AG04449 (cell line): ENCODE results near the gene CAMTA1.

ENCODE experiments used
- CTCF ChIA-PET: fragments of 350-600 bp; formaldehyde crosslinking; extraction: SDS; loops from one replicate; lab custom pipeline; 2021; ENCODE audit warnings: antibody characterized with exemption; lab: Yijun Ruan, JAX
- POLR2A ChIA-PET: fragments of 400-600, 350-600 bp; formaldehyde crosslinking; extraction: SDS; loops from one replicate; lab custom pipeline; 2020; ENCODE audit warnings: antibody characterized with exemption, inconsistent platforms; lab: Yijun Ruan, JAX
- DNase-seq: peaks from one replicate; pipeline ENCODE4 v3.0.0-alpha.2; 2010; ENCODE audit warnings: low read depth, low spot score
- H3K4me3 ChIP-seq: 2 replicates; pipeline ENCODE4 v1.5.1; 2011; ENCODE audit warnings: low read depth, mild to moderate bottlenecking, control low read depth, low read length
- TF ChIP-seq, protein P1 (sequence below): IDR thresholded peaks from one replicate; pipeline ENCODE4 v1.5.1; 2011; ENCODE audit warnings: mild to moderate bottlenecking, moderate library complexity, low read length, control low read depth, inconsistent platforms; ENCODE audit not compliant: insufficient read depth; ENCODE audit errors: missing control alignments

CAMTA1 gene

DNA sequence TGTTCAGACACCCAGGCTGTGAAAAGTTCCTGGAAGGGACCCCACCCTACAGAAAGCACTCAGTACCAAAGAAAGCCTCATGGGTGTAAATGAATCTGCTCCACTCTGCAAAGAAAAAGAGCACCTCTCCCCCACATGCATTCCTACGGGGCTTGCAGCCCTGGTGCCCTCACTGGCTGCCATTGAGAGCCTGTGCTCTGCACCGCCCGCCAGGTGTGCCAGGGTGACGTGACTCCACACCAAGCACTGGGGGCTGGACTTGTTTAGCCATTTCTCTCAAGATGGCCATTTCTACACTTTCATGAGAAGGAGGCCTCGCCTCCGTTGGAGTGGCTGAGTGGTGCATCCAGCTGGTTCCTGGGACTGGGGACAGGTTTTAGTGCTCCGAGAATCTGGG, 605.3 kb downstream of the CAMTA1 start:
- ChIA-PET POLR2A (no interaction called here), CTCF (no interaction called here)
- DNase-seq: no peak
- TF ChIP-seq, protein P1, sequence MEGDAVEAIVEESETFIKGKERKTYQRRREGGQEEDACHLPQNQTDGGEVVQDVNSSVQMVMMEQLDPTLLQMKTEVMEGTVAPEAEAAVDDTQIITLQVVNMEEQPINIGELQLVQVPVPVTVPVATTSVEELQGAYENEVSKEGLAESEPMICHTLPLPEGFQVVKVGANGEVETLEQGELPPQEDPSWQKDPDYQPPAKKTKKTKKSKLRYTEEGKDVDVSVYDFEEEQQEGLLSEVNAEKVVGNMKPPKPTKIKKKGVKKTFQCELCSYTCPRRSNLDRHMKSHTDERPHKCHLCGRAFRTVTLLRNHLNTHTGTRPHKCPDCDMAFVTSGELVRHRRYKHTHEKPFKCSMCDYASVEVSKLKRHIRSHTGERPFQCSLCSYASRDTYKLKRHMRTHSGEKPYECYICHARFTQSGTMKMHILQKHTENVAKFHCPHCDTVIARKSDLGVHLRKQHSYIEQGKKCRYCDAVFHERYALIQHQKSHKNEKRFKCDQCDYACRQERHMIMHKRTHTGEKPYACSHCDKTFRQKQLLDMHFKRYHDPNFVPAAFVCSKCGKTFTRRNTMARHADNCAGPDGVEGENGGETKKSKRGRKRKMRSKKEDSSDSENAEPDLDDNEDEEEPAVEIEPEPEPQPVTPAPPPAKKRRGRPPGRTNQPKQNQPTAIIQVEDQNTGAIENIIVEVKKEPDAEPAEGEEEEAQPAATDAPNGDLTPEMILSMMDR: no peak
- no peak overlapping the region for H3K4me3 ChIP-seq

- DNase-seq: no peak
- POLR2A ChIA-PET: no interaction called here
- TF ChIP-seq, protein P1: no peak
- CTCF ChIA-PET: interaction anchor here (1.0 kb wide), 1 partner anchor 27 kb away, joined by 3 read pairs; no protein-coding TSS in a partner anchor
- no peak overlapping the region for H3K4me3 ChIP-seq
Observed at GRCh38 chr1:7393136-7393535, 607.9 kb downstream of the CAMTA1 start.

DNA sequence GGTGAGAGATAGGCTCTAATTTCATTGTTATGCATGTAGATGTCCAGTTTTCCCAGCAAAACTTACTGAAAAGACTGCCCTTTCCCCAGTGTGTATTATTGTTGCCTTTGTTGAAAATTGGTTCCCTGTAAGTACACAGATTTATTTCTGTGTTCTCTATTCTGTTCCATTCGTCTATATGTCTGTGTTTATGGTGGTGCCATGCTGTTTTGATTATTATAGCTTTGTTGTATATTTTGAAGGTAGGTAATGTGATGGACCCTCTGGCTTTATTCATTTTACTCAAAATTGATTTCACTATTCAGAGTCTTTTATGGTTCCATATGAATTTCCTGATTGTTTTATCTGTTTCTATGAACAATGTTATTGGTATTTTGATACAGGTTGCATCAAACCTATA, 610.0 kb downstream of the CAMTA1 start:
- H3K4me3 ChIP-seq: no peak overlapping the region
- TF ChIP-seq, protein P1: no peak
- POLR2A ChIA-PET: no interaction called here
- CTCF ChIA-PET: no interaction called here
- DNase-seq: no peak

DNA sequence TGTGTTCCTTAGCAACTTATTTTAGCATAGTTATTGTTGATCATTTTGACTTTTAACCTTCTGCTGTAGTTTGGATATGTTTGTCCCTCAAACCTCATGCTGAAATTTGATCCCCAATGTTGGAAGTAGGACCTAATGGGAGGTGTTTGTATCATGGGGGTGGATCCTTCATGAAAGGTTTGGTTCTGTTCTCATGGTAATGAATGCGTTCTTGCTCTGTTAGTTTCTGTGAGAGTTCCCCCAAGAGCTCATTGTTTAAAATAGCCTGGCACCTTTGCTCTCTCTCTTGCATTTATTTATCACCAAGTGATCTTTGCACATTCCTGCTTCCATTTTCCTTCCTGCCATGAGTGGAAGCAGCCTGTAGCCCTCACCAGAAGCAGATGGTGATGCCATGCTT, 613.7 kb downstream of the CAMTA1 start:
- CTCF ChIA-PET: no interaction called here
- TF ChIP-seq, protein P1: no peak
- no peak overlapping the region for H3K4me3 ChIP-seq
- POLR2A ChIA-PET: no interaction called here
- no peak for DNase-seq

DNA sequence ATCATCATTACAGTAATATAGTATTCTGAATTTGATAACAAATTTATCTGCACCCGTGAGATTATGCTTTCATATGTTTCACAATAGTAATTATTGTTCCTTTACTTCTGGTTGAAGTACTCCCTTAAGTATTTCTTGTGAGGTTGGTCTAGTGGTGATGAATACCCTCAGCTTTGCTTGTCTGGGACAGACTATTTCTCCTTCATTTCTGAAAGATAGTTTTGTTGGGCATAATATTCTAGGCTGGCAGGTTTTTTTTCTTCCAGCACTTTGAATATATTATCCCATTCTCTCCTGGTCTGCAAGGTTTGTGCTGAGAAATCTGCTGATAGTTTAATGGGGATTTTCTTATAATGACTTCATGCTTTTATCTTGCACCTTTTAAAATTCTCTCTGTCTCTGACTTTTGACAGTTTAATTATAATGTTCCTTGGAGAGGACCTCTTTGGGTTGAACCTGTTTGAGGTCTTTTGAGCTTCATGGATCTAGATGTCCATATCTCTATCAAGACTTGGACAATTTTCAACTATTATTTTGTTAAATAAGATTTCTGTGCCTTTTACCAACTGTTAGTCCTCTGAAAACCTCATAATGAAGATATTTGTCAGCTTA, 614.4 kb downstream of the CAMTA1 start:
- no peak overlapping the region for H3K4me3 ChIP-seq
- ChIA-PET POLR2A (no interaction called here), CTCF (no interaction called here)
- TF ChIP-seq, protein P1: no peak
- DNase-seq: no peak

DNA sequence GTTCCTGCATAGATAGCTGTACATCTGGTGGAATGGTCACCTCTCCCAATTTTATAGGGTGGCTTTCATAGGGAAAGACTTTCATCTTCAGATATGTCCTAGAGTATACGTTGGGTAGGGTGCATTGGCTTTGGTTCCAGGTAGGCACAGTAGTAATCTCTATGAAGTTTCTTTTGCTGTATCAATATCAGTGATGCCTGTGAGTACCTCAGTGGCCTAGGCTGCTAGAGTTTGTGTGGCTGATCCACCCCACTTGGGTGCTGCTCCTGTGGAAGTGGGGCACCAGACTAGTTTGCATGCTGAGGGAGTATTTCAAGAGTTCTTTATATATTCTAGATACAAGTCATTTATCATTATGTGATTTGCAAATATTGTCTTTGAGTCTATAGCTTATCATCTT, 615.3 kb downstream of the CAMTA1 start:
- TF ChIP-seq, protein P1: no peak
- CTCF ChIA-PET: no interaction called here
- DNase-seq: no peak
- H3K4me3 ChIP-seq: no peak overlapping the region
- POLR2A ChIA-PET: no interaction called here
